Astrocyte of the hippocampus (primary cell): Measurements from ENCODE around the gene HBM.
"Not testable (repeated sequence)": the region's sequence is repeated elsewhere in the genome, so short reads cannot be mapped to it uniquely, and the experiment has no call there.

Experiments used
- DNase-seq: peaks from one replicate; pipeline ENCODE4 v3.0.0; 2011; ENCODE audit warnings: low read depth, low spot score

The HBM gene

GRCh38 chr16:165539-166374 is at the start of gene HBM:
HBM (plus strand) TSS chr16:165978; CDS start chr16:165998, 20 bp downstream.
- no peak for DNase-seq

- DNase-seq: no peak
Observed at GRCh38 chr16:116015-116414, 49.8 kb upstream of the HBM start.

- peak; percentile 71 for DNase-seq
Observed at GRCh38 chr16:117379-118365, 48.1 kb upstream of the HBM start.

DNA sequence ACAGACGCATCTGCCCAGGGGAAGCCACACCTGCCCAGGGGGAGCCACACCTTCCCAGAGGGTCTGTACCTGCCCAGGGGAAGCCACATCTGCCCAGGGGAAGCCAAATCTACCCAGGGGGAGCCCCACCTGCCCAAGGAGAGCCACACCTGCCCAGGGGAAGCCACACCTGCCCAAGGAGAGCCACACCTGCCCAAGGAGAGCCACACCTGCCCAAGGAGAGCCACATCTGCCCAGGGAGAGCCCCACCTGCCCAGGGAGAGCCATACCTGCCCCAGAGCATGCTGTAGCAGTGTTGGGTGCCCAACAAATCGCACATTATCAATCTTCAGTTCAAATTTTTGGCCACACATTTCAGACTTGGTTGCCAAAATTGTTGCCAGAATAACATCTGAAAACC is 46.9 kb upstream of the HBM start:
- DNase-seq: no peak

DNA sequence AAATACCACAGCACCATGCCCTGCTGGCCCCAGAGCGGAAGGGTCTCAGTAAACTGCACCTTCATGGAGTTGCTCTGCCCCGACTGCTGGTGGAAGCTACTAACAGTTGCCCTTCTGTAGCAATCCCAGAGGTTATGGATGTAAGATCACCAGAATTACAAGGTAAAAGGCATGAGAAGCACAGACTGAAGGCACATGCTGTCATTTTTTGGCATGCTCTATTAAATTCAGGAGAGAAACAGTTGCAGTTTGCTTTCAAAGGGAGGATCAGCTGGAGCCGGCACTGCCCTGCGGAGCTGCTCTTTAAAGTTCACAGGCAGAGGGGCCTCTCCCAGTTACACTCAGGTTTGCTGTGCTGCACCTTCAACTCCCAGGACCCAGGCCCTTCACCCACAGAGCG is 46.5 kb upstream of the HBM start:
- DNase-seq: no peak

- no peak for DNase-seq
Observed at GRCh38 chr16:119835-120491, 45.8 kb upstream of the HBM start.

GRCh38 chr16:120756-121155 is 45.0 kb upstream of the HBM start:
- DNase-seq: no peak

GRCh38 chr16:122361-122760 is 43.4 kb upstream of the HBM start:
- no peak for DNase-seq

DNA sequence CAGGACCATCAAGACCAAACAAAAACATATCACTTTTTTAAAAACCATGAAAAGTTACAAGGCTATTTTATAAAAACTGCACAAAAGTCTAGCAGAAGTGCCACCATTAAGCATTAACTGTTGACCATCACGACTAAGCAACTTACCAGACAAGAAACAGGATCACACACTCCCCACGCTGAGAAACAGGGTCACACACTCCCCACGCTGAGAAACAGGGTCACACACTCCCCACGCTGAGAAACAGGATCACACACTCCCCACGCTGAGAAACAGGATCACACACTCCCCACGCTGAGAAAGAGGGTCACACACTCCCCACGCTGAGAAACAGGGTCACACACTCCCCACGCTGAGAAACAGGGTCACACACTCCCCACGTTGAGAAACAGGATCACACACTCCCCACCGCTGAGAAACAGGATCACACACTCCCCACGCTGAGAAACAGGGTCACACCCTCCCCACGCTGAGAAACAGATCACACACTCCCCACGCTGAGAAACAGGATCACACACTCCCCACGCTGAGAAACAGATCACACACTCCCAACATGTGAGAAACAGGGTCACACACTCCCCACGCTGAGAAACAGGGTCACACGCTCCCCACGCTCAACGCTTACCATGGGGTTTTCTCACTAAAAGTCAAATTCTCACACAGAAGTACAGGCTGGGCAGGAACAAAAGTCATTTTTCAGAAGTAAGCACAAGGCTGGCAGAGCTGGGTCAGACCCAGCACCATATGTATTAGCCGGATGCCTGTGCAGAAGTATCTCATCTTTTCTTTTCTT is 42.0 kb upstream of the HBM start:
- not testable (repeated sequence) for DNase-seq

DNA sequence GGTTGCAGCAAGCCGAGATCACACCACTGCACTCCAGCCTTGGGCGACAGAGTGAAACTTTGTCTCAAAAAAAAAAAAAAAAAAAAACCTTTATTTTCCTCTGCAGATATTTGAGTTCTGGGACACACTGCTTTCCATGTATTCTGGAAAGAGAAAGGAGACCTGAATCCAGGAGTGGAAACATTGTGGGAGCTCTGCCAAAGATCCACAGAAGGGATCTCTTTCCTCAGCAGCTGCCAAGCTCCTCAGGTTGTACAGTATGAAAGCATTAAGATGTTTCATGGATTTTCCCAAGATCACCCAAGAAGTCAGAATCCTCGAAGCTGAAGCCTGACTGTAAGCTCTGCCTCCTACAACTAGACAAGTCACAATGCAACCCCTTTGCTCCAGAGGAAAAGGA is 40.8 kb upstream of the HBM start:
- DNase-seq: no peak

DNA sequence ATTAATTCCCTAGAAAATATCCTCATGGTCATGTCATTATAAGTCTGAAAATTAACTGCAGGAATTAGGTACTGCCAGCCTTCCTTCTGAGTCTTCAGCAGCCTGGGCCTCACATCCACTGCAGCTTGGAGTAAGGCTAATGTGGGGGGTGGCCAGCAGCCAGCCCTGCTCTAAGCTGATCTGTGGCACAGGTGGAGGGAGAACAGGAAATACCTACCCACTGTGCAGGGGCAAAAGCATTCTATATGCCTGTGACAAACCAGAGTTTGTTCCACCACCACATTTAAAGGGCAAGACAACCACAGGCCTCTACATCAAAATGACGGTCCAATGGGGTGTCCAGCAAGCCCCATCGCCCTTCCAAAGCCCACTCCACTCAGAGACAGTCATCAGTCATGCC is 36.7 kb upstream of the HBM start:
- no peak for DNase-seq

DNA sequence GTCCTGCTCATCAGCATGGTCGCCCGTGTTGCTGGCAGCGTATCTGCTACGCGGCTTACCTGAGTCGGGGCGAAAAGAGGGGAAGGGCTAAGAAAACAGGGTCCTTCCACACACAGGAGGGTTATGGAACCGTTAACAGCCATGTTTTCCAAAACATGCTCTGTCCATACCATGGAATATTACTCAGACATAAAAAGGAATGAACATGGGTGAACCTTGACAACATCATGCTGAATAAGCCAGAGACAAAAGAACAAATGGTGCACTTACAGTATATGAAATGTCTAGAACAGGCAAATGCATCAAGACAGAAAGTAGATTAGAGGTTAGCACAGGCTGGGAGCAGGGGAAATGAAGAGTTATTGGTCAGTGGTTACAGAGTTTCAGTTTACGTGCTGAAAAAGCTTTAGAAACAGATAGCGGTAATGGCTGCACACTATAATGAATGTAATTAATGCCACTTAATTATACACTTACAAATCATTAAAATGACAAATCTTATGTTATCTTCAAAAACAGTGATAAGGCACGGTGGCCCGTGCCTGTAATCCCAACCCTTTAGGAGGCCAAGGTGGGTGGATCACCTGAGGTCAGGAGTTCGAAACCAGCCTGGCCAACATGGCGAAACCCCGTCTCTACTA is 35.1 kb upstream of the HBM start:
- no peak for DNase-seq

DNA sequence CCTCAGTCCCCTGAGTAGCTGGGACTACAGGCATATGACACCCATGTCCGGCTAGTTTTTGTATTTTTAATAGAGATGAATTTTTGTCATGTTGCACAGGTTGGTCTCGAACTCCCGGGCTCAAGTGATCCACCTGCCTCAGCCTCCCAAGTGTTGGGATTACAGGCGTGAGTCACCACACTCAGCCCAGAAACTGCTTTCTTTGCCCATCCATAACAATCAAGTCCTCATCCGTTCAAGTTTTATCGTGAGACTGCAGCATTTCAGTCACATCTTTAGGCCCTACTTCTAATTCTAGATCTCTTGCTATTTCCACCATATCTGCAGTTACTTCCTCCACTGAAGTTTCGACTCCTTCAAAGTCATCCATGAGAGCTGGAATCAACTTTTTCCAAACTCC is 33.7 kb upstream of the HBM start:
- no peak for DNase-seq

- DNase-seq: no peak
Observed at GRCh38 chr16:133716-134115, 32.1 kb upstream of the HBM start.

DNA sequence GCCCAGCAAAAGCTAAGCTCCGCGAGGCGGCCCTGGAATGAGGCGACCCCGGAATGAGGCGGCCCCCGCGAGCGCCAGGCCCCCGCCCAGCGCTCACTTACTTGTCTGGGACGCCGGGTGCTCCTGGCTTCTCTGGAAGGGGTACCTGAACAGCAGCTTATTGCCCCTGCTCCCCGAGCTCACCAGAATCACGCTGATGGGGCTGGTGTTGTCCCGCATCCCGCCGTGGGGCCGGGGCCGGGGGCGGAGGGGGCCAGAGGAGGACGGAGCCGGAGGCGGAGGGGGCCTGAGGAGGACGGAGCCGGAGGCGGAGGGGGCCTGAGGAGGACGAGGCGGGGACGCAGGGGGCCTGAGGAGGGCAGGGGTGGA is 27.7 kb upstream of the HBM start:
- DNase-seq: peak; percentile 48

GRCh38 chr16:140175-140857 is 25.5 kb upstream of the HBM start:
- no peak for DNase-seq

GRCh38 chr16:142405-142967 is 23.3 kb upstream of the HBM start:
- no peak for DNase-seq

DNA sequence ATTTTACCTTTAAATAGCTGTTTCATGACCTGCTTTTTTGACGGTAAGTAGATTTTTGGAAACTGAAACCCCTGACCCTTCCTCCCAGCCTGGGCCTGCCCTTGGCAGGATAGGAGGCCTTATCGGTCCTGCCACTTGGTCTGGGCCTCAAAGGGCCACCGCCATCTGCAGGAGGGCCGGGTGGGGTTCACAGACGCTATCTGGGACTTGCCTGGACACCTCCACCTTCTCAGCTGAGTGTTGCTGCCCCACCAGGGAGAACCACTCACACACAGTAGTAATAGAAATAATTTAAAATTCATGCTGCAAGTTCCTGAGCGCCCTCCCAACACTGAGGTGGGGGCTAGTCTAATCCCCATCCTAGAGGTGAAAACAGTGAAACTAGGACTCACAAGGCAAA is 22.7 kb upstream of the HBM start:
- no peak for DNase-seq

GRCh38 chr16:143456-143855 is 22.3 kb upstream of the HBM start:
- DNase-seq: peak; percentile 46

DNA sequence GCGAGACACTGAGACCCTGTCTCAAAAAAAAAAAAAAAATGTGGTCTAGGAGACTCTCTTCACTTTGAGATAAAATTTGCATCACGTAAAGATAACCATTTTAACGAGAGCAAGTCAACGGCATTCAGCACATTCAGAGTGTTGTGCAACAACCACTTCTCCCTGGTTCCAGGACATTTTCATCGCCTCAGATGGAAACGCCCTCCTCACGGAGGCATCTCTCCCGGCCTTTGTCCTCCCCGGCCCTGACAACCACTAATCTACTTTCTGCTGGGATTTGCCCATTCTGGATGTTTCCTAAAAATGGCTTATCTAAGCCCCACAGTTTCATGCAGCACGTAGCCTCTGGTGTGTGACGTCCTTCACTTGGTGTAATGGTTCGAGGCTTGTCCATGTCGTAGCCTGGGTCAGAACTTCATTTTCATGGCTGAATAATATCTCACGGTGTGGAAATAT is 21.0 kb upstream of the HBM start:
- no peak for DNase-seq
